Astrocyte of the hippocampus (primary cell): ENCODE results near the gene AMH.

Experiments used
- DNase-seq: peaks from one replicate; pipeline ENCODE4 v3.0.0; 2011; ENCODE audit warnings: low read depth, low spot score

Gene AMH

GRCh38 chr19:2235381-2236063 lies 13.6 kb upstream of the AMH start:
- DNase-seq, result peak; percentile 49

GRCh38 chr19:2236064-2236313 lies 13.1 kb upstream of the AMH start:
- DNase-seq, result no peak

GRCh38 chr19:2236314-2237050 lies 12.6 kb upstream of the AMH start, which contains the start of the genes PLEKHJ1 and SF3A2:
TSS of gene PLEKHJ1 (minus strand) at chr19:2236329. CDS start at chr19:2236248, 81 bp downstream.
TSS of gene SF3A2 (plus strand) at chr19:2236824. CDS start at chr19:2243419, 6,595 bp downstream.
- peak; percentile 99 for DNase-seq

GRCh38 chr19:2237051-2237868 lies 11.9 kb upstream of the AMH start:
- no peak for DNase-seq

GRCh38 chr19:2237869-2238153 lies 11.3 kb upstream of the AMH start:
- DNase-seq, result no peak

- DNase-seq, result no peak
These were observed 9.9 kb upstream of the AMH start for GRCh38 chr19:2239173-2239572.

GRCh38 chr19:2239771-2240770 lies 9.1 kb upstream of the AMH start:
- DNase-seq, result peak; percentile 57

- peak; percentile 28 for DNase-seq
These were observed 8.0 kb upstream of the AMH start for GRCh38 chr19:2240881-2241760.

- no peak for DNase-seq
These were observed 7.0 kb upstream of the AMH start for GRCh38 chr19:2242092-2242537.

GRCh38 chr19:2242816-2243215 lies 6.3 kb upstream of the AMH start:
- no peak for DNase-seq

- no peak for DNase-seq
These were observed 5.6 kb upstream of the AMH start for GRCh38 chr19:2243274-2244124.

- DNase-seq, result no peak
These were observed 5.1 kb upstream of the AMH start for GRCh38 chr19:2244125-2244411.

GRCh38 chr19:2244486-2244885 lies 4.6 kb upstream of the AMH start:
- no peak for DNase-seq

- DNase-seq, result no peak
These were observed 3.9 kb upstream of the AMH start for GRCh38 chr19:2245273-2245672.

GRCh38 chr19:2246014-2246620 lies 3.0 kb upstream of the AMH start:
- DNase-seq, result no peak

GRCh38 chr19:2246801-2247361 lies 2.2 kb upstream of the AMH start:
- peak; percentile 68 for DNase-seq

- no peak for DNase-seq
These were observed 1.6 kb upstream of the AMH start for GRCh38 chr19:2247433-2248101.
